Nephron progenitor cell (in vitro differentiated cells): ENCODE measurements around the gene TNRC6C.
A peak's percentile ranks its signal among the peaks of the same experiment; 100 is the strongest.
"Not testable (repeated sequence)": the region's sequence is repeated elsewhere in the genome, so short reads cannot be mapped to it uniquely, and the experiment has no call there.

Experiments
- DNase-seq: peaks from one replicate; pipeline ENCODE4 v3.0.0; 2021
- H3K27ac Mint-ChIP-seq: 2 replicates; pipeline ENCODE4 v1.8.0; 2021; ENCODE audit warnings: mild to moderate bottlenecking, moderate library complexity, mixed read lengths
- H3K27me3 Mint-ChIP-seq: 2 replicates; pipeline ENCODE4 v1.8.0; 2021; ENCODE audit warnings: mild to moderate bottlenecking, low read depth, mixed read lengths; ENCODE audit not compliant: poor library complexity
- H3K36me3 Mint-ChIP-seq: 2 replicates; pipeline ENCODE4 v1.8.0; 2021; ENCODE audit warnings: low read depth, mixed read lengths
- H3K4me1 Mint-ChIP-seq: 2 replicates; pipeline ENCODE4 v1.8.0; 2021; ENCODE audit warnings: mixed read lengths
- H3K4me3 Mint-ChIP-seq: 2 replicates; pipeline ENCODE4 v1.8.0; 2021; ENCODE audit warnings: mild to moderate bottlenecking, moderate library complexity, mixed read lengths
- H3K9me3 Mint-ChIP-seq: 2 replicates; pipeline ENCODE4 v1.8.0; 2021; ENCODE audit warnings: mild to moderate bottlenecking, moderate library complexity, mixed read lengths
- CTCF ChIP-seq: fragments of 200-600 bp; sonication (generic); IDR thresholded peaks from 2 replicates; pipeline ENCODE4 v1.5.0; 2021; ENCODE audit warnings: antibody characterized with exemption

TNRC6C gene

GRCh38 chr17:77935121-77935571 lies 23.4 kb upstream of the TNRC6C start:
- Mint-ChIP-seq H3K27ac (no peak overlapping the region), H3K4me3 (peak overlapping the region; percentile 52), H3K36me3 (no peaks in the 10 kb centered on the region), H3K27me3 (peaks cover 17% of the 10 kb centered on the region), H3K9me3 (no peaks in the 10 kb centered on the region), H3K4me1 (peaks cover 52% of the 10 kb centered on the region)
- DNase-seq, result no peak
- TF ChIP-seq CTCF, result no peak

GRCh38 chr17:77935744-77936143 lies 22.8 kb upstream of the TNRC6C start:
- not testable (repeated sequence) for H3K9me3 Mint-ChIP-seq, H3K36me3 Mint-ChIP-seq, DNase-seq, H3K27ac Mint-ChIP-seq, H3K4me3 Mint-ChIP-seq
- peaks cover 52% of the 10 kb centered on the region for H3K4me1 Mint-ChIP-seq
- H3K27me3 Mint-ChIP-seq, result peaks cover 17% of the 10 kb centered on the region

- Mint-ChIP-seq H3K9me3 (no peaks in the 10 kb centered on the region), H3K27ac (no peak overlapping the region), H3K4me3 (no peak overlapping the region), H3K27me3 (peaks cover 23% of the 10 kb centered on the region), H3K36me3 (no peaks in the 10 kb centered on the region), H3K4me1 (peaks cover 44% of the 10 kb centered on the region)
- no peak for DNase-seq
- no peak for TF ChIP-seq CTCF
These were observed 21.6 kb upstream of the TNRC6C start for GRCh38 chr17:77936881-77937280.

GRCh38 chr17:77941004-77941403 lies 17.5 kb upstream of the TNRC6C start:
- Mint-ChIP-seq H3K4me1 (peaks cover 28% of the 10 kb centered on the region), H3K27ac (no peak overlapping the region), H3K27me3 (peaks cover 25% of the 10 kb centered on the region), H3K36me3 (no peaks in the 10 kb centered on the region), H3K9me3 (no peaks in the 10 kb centered on the region), H3K4me3 (no peak overlapping the region)
- no peak for TF ChIP-seq CTCF
- no peak for DNase-seq

GRCh38 chr17:77942112-77942988 lies 16.2 kb upstream of the TNRC6C start:
- TF ChIP-seq CTCF, result no peak
- no peak overlapping the region for H3K27ac Mint-ChIP-seq
- H3K27me3 Mint-ChIP-seq, result peaks cover 25% of the 10 kb centered on the region
- DNase-seq, result no peak
- no peak overlapping the region for H3K4me3 Mint-ChIP-seq
- peaks cover 17% of the 10 kb centered on the region for H3K4me1 Mint-ChIP-seq
- peaks cover 3% of the 10 kb centered on the region for H3K9me3 Mint-ChIP-seq
- H3K36me3 Mint-ChIP-seq, result peaks cover 3% of the 10 kb centered on the region

GRCh38 chr17:77943971-77944370 lies 14.5 kb upstream of the TNRC6C start:
- peaks cover 11% of the 10 kb centered on the region for H3K36me3 Mint-ChIP-seq
- peaks cover 22% of the 10 kb centered on the region for H3K4me1 Mint-ChIP-seq
- no peak for TF ChIP-seq CTCF
- no peak overlapping the region for H3K4me3 Mint-ChIP-seq
- H3K9me3 Mint-ChIP-seq, result peaks cover 11% of the 10 kb centered on the region
- no peak for DNase-seq
- peak overlapping the region; percentile 50 for H3K27ac Mint-ChIP-seq
- H3K27me3 Mint-ChIP-seq, result peaks cover 26% of the 10 kb centered on the region
